GM19468 (cell line): ENCODE data around the gene AGO4.
"Not testable (repeated sequence)": the region's sequence is repeated elsewhere in the genome, so short reads cannot be mapped to it uniquely, and the experiment has no call there.

Experiments used
- ATAC-seq: cut with Tn5 transposase; IDR thresholded peaks from one replicate; pipeline ENCODE4 v1.9.1; 2021; ENCODE audit warnings: mild to moderate bottlenecking, moderate library complexity, moderate number of reproducible peaks; ENCODE audit not compliant: unreplicated experiment; ENCODE audit errors: extremely low read depth

The AGO4 gene

DNA sequence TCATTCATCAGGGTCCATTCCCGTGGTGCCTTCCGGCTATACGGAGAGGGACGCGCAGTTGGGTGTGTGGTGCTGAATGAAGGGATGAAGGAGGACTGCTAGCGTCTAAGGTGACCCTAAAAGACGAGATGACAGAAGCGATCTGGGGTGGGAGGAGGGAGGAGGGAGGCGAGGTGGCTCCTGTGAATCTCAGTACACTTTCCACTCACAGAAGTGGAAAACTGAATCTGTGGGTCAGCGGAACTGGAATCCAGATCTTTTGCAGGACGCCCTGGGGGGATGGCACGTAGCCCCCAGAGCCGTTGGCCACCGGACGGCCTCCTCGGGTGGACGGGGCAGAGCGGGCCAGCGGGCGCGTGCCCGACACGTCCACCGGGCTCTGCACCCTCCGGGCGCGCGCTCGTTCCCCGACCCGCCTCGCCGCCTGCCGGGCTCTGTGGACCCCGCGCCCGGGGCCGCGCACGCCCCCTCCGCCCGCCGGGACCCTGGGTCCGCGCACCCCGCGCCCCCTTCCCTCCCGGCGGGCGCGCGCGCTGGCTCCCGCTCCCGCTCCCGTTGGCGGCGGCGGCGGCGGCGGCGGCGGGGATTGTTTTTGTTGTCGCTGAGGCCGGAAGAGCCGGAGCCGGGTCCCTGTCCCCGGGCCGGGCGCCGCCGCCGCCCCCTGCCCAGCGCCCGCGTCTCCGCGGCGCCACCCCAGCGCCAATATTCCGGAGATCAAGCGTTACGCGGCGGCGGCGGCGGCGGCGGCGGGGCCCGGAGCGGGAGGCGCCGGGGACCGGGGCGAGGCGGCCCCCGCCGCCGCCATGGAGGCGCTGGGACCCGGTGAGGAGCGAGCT, at the start of gene AGO4:
Gene AGO4, plus strand, starts transcription at position 403 of the 836 bp plus-strand sequence. Its CDS starts 401 bp downstream, at position 804.
- no peak for ATAC-seq

DNA sequence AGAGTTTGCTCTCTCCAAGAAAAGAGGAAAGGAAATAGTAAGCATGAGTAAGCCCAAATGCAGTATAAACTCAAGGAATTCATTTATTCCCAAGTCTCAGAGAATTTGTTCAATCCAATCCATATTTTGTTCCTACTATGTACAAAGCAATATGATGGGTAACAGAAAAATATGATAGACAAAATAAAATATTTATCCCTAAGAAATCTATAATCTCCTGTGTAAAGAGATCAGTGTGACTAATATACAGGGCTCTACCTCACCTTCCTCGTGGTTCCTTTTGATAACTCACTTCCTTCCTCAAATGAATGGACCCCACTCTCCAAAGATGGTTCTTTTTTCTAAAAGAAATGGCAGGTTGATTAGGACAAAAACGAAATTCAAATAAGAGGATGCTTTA, 45.7 kb upstream of the AGO4 start:
- no peak for ATAC-seq

DNA sequence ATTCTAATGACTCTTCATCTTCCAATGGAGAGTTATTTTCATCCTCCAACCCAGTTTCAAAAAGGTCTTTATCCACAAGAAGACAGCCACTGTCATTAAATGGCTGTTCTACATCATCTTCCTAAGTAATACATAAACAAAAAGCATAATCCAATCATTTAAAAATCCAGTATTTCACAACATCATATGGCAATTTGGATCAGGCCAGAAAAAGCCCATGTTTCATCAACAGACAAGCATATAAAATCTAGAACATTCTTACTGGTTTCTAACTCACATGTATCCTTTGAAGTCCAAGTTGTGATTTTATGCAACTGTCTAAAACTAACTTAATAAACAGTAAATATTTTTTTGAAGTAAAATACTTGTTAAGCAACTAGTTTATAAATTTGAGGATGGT, 44.6 kb upstream of the AGO4 start:
- ATAC-seq = no peak

DNA sequence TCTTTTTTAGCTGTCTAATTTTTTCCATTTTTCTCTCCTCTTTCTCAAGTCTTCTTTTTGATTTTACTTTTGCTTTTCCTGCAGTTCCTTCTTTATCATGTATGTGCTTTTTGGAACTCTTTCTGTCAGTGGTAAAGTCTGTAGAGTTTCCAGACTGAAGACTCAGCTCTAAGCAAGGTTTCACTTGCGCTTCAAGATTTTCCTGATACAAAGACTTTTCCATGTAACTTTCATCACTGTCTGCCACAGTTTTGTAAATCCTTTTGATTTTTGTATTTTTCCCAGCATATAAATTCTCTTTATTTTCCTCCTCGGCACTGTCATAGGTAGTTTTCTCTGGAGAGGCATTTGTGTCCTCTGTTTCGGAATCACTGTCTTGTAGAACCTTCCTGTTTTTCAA, 43.5 kb upstream of the AGO4 start:
- no peak for ATAC-seq

DNA sequence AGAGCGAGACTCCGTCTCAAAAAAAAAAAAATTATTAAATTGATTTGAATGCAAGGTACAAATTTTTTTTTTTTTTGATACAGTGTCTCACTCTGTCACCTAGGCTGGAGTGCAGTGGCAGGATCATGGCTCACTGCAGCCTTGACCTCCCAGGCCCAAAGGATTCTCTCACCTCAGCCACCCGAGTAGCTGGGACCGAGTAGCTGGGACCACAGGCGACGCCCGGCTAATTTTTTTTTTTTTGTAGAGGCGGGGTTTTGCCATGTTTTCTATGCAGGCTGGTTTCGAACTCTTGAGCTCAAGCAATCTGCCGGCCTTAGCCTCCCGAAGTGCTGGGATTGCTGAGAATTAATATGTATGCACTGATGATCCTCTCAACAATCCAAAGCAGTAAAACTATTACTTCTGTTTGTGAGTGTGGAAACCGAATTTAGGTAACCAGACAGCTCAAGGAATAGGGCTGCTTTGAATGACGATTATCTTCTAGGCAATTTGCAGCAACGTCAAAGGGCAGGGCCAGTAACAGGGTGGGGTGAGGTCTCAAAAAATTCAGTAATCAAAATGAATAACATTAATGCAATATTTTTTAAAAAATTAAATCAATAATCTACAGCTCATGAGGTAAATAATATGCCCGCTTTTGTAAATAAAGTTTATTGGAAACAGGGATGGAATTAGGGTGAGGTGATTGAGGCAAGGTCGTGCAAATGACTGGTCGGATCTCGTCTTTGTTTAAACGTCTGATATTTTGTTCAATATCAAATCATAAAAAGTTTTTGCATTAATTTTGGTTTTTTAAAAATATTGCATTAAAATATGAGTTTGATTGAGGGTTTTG, 39.2 kb upstream of the AGO4 start:
- no peak for ATAC-seq

DNA sequence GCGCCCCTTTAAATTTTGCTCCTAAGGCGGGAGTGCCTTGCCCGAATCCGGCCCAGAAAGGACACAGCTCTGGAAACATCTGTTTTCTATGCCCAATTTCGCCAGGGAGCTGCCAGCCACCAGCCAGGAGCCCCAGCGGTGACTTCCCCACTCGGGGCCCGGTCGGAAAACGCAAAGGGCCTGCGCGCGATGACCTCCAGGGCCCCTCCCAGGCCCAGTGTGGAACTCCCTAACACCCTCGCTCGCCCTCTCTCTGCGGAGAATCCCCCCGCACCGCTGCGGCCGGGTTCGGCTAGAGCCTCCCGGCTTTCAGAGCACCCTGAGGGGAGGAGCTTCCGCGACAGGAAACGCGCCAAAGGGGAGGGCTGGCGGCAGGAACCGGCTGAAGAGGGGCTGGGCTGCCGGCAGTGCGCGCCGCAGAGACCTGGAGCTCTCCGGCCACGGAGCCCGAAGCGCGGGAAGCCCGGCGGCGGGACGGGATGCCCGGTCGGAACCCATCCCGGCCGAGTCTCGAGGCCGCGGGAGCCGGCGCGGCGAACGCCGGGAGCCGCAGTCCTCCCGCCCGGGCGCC, 38.5 kb upstream of the AGO4 start:
- peak; percentile 67 for ATAC-seq

DNA sequence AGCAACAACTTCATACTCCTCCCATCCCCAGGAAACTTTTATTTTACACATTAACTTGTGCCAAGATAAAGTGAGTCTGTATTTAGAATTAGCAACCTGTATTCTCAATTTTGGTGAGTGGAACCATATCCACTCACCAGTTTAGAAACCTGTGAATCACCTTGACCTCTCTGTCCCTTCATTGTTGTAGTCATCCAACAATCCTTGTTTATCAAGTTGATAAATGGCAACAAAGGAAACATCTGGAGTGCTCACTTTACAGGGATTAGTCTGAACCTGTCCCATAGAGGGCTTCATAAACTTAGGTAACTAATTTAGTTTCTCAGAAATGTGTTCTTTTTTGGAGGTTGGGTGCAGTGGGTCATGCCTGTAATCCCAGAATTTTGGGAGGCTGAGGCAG, 34.1 kb upstream of the AGO4 start:
- no peak for ATAC-seq

DNA sequence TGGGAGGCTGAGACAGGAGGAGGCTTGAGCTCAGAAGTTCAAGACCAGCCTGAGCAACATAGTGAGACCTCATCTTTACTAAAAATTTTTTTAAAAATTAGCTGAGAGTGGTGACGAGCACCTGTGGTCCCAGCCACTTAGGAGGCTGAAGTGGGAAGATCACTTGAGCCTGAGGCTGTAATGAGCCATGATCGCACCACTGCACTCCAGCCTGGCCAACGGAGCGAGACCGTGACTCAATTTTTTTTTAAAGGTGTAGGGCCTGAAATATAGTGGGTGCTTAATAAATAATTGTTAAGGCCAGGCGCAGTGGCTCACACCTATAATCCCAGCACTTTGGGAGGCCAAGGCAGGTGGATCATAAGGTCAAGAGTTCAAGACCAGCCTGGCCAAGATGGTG, 31.6 kb upstream of the AGO4 start:
- ATAC-seq = not testable (repeated sequence)

DNA sequence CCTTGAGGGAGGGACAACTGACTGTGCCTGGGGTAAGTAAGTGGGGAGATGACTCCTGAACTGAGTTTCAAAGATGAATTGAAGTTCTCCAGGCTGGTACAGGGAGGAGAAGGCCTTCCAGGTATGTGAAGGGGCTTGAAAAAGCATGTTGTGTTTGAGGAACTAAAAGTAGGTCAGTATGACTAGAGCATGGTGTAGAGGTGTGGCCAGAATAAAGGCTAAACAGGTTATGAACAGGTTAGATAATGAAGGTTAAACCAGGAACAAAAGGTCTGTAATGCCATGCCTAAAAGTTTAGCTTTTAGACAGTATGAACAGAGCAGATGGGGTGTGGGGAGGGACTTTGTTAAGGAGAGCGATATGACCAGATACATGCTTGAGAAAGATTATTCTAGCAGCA, 30.7 kb upstream of the AGO4 start:
- ATAC-seq = no peak

DNA sequence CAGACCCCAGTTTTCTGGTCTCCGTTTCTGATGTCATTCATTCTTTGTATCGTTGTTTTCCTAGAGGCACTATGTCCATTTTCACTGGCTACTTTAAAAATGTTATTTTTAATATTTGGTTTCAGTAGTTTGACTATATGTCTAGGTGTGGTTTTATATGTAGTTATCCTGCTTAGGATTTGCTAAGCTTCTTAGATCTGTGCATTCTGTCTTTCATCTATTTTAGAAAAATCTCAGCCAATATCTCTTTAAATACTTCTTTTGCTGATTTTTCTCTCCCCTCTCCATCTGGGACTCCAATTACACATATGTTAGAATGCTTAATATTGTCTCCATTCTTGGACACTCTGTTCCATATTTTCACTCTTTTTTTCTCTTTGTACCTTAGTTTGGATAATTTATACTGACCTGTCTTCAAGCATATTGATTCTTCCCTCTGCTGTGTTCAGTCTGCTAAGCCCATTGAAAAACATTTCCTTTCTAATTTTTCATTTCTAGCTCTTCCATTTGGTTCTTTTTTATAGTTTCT, 24.7 kb upstream of the AGO4 start:
- ATAC-seq = no peak

DNA sequence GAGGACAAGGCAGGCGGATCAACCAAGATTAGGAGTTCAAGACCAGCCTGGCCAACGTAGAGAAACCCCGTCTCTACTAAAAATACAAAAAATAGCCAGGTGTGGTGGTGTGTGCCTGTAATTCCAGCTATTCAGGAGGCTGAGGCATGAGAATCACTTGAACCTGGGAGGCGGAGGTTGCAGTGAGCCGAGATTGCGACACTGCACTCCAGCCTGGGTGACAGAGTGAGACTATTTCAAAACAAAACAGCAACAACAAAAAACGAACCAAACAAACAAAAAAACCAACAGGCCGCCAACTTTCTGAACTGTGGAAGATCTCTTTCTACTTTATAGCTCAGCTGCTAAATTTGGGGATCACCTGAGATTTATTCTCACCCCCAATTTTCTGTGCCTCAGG, 23.5 kb upstream of the AGO4 start:
- ATAC-seq = not testable (repeated sequence)

DNA sequence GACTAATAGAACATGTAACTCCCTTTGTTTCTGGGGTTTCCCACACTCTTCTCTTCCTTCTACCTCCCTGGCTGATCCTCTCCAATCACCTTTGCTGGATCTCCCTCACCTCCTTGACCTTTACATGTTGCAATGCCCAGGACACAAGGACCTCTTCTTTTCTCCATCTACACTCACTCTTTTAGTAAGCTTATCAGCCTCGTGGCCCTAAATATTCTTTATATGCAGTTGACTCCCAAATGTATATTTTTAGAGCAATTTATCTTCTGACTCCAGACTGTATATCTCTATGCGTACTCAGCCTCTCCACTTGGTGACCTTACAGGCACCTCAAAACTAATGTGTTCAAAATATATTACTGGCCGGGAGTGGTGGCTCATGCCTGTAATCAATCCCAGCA, 19.7 kb upstream of the AGO4 start:
- no peak for ATAC-seq

DNA sequence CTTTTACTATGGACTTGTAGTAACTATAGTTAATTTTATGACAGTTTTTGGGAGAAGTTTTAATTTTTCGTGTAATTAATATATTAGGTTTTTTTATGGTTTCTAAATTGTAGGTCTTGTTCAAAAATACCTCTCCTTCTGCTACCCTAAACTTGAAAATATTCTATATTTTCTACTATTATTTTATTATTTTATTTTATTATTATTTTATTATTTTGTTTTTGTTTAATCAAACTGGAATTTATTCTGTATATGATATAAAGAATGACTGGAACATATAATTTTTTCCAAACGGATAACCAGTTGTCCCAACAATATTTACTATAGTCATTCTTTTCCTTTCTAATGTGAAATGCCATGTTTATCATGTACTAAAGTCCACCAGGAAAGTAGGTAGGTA, 17.1 kb upstream of the AGO4 start:
- no peak for ATAC-seq

DNA sequence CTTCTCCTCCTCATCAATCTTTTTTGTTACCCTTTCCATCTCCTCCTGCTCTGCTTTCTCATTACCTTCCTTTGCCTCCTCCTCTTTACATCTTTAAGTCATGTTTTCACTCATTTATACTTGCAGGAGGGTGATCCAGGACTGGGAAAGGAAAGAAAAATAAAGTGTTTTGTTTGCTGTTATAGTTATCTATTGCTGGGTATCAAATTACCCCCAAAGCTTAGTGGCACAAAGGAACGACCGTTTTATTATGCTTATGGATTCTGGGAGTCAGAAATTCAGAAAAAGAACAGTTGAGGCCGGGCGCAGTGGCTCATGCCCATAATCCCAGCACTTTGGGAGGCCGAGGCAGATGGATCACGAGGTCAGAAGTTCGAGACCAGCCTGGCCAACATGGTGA, 12.5 kb upstream of the AGO4 start:
- ATAC-seq = no peak

DNA sequence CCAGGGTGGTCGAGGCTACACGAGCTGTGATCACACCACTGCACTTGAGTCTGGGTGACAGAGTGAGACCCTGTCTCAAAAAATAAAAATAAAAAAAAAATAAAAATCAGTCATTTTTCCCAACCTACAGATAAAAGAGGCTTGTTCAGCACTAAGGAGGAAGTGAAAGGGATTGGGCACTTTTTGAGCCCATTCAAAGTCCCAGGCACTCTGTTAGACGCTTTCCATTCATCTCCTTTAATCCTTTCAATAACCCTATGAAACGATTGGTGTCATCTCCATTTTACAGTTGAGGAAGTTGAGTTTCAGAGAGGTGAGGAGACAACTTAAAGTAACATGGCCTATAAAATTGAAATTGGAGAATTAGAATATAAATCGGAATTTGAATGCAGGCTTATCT, 10.4 kb upstream of the AGO4 start:
- ATAC-seq = no peak

DNA sequence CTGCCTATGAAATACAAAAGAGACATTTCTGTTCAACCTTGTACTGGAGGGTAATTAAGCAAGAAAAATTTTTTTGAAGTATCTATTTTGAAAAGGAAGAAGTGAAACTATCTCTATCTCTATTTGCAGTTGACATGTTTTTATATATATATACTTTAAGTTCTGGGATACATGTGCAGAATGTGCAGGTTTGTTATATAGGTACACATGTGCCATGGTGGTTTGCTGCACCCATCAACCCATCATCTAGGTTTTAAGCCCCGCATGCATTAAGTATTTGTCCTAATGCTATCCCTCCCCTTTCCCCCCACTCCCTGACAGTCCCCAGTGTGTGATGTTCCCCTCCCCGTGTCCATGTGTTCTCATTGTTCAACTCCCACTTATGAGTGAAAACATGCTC, 9.8 kb upstream of the AGO4 start:
- ATAC-seq = not testable (repeated sequence)

DNA sequence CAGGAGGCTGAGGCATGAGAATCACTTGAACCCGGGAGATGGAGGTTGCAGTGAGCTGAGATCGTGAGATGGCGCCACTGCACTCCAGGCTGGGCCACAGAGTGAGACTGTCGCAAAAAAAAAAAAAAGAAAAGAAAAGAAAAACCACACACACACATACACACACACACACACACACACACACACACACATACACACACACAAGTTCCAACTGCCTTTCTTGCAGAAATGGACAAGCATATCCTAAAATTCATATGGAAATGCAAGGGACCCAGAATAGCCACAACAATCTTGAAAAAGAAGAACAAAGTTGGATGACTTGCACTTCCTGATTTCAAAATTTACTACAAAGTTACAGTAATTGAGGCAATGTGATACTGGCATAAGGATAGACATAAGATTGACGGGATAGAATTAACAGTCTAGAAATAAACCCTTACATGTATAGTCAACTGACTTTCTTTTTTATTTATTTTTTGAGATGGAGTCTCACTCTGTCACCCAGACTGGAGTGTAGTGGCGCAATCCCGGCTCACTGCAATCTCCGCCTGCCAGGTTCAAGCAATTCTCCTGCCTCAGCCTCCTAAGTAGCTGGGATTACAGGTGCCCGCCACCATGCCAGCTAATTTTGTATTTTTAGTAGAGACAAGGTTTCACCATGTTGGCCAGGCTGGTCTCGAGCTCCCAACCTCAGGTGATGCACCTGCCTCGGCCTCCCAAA, 7.5 kb upstream of the AGO4 start:
- ATAC-seq = not testable (repeated sequence)

DNA sequence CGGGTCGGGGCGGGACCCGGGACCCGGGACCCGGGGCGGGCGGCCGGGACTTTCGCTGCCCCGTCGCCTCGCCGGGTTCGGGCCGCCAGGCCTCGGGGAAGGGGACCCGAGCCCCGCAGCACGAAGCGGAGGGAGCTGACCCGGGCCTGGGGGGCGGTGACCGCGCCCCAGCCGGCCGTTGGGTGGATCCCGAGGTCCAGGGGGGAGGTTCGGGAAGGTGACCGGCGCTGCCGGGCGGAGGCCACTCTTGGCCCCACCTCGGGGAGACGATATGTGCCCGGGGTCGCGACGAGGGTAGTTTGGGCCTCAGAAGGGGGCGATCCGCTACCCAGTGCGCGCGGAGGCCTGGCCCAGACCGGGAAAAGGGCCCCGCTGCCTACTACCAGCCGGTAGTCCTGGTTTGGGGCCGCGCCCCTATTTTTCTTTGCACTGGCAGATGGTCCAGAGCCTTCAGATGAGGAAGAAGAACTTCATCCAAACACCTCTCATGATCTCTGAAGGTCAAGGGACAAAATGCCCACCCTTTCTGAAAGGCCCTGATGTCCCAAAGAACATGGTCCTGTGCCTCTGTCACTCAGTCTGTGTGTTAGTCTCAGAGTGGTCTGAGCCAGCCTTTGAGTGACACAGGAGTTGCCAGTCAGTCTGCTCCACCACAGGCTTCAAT, 766 bp downstream of the AGO4 start:
- no peak for ATAC-seq
